Stomach (tissue), 9 donors: ENCODE results near the gene MAGI1. TPM values are rescaled to one million over a fixed set of nuclear protein-coding genes. Genes with fewer than 3 reads are reported as not detected.

Source experiments
- DNase-seq, 2 donors: peaks; one replicate each; pipeline versions ENCODE4 v3.0.0 to v3.0.0-alpha.2; 2013 to 2019
- H3K27ac ChIP-seq, 5 donors: fragments of 200-600 bp in 4 of 5; sonication (generic) in 4 of 5; one replicate each; pipeline ENCODE4 v1.5.1; 2013 to 2019; ENCODE audit warnings: mild to moderate bottlenecking in 1 of 5, moderate library complexity in 1 of 5
- H3K27me3 ChIP-seq, 3 donors: fragments of 200-600 bp; sonication (generic); one replicate each; pipeline ENCODE4 v1.5.1; 2017 to 2019; ENCODE audit warnings: mixed run types in 1 of 3
- H3K36me3 ChIP-seq, 4 donors: fragments of 200-600 bp; sonication (generic); 1 replicate in 3 of 4; 2 replicates in 1 of 4; pipeline ENCODE4 v1.5.1; 2016 to 2019
- H3K4me1 ChIP-seq, 4 donors: fragments of 200-600 bp; sonication (generic); one replicate each; pipeline ENCODE4 v1.5.1; 2016 to 2019
- H3K4me3 ChIP-seq, 4 donors: fragments of 200-600 bp; sonication (generic) in 3 of 4; one replicate each; pipeline ENCODE4 v1.5.1; 2016 to 2019; ENCODE audit warnings: mild to moderate bottlenecking in 1 of 4
- H3K9me3 ChIP-seq, 4 donors: fragments of 200-600 bp; sonication (generic); one replicate each; pipeline ENCODE4 v1.5.1; 2016 to 2019
- CTCF ChIP-seq, 7 experiments: fragments of 450-650 bp in 4 of 7; fragments of 200-600 bp in 3 of 7; sonication (generic) in 3 of 7; IDR thresholded peaks; one replicate each; pipeline ENCODE4 v1.5.1; 2016 to 2019; ENCODE audit warnings: antibody characterized with exemption in 7 of 7, control low read depth in 2 of 7, mild to moderate bottlenecking in 1 of 7
- EP300 ChIP-seq: sonication (generic); formaldehyde crosslinking; IDR thresholded peaks from one replicate; pipeline ENCODE4 v1.6.1; 2017; ENCODE audit warnings: antibody characterized with exemption
- POLR2A ChIP-seq, 4 donors: fragments of 450-650 bp; IDR thresholded peaks; one replicate each; pipeline ENCODE4 v1.6.1; 2016; ENCODE audit warnings: antibody characterized with exemption in 4 of 4, control low read depth in 2 of 4, mild to moderate bottlenecking in 1 of 4, moderate library complexity in 1 of 4
- POLR2AphosphoS5 ChIP-seq, 3 donors: sonication (generic); formaldehyde crosslinking; IDR thresholded peaks; one replicate each; pipeline ENCODE4 v1.6.1; 2016; ENCODE audit warnings: antibody characterized with exemption in 3 of 3
- WGBS, 5 donors: extraction: QIAGEN DNeasy Blood & Tissue Kit in 3 of 5; methylation state at CpG; one replicate each; pipeline versions ENCODE4 v1.1.5 to v1.1.7; 2013 to 2018; 5-methylcytosine and 5-hydroxymethylcytosine counted together
- intact Hi-C: fragments of 100-400 bp; cut with DNase I; formaldehyde crosslinking; loops from one replicate; pipeline ENCODE4 v1.15.1; 2023; ENCODE audit warnings: low total_unique reads
- polyA plus RNA-seq, 3 donors: library from polyadenylated mRNA; stranded (reverse); fragments of 200-250 nt; gene quantifications; one replicate each; pipeline ENCODE4 v1.2.3, GENCODE V29; 2013
- total RNA-seq, 5 donors: library from RNA; depleted of rRNA; stranded (reverse); fragments of >200 nt; gene quantifications; one replicate each; pipeline versions ENCODE4 v1.1.0 to v1.2.3, GENCODE V29; 2014 to 2016
- donor health status: healthy with polysubstance abuse.
- donor health status: Bipolar disorder and iron deficiency.
- donor health status: healthy.

MAGI1 gene
- total and polyA plus RNA-seq, 8 donors, result 5.7 to 237 (median 84.8) TPM

GRCh38 chr3:65810302-65810701 is 228.4 kb downstream of the MAGI1 start:
- no peaks in the 10 kb centered on the region for H3K9me3 ChIP-seq
- TF ChIP-seq POLR2AphosphoS5 (IDR thresholded peaks at IDR 0.05) (no peak), POLR2A (IDR thresholded peaks at IDR 0.05) (no peak), EP300 (no peak), CTCF (IDR thresholded peaks at IDR 0.05) (no peak)
- intact Hi-C loops, result no loop called here
- H3K4me3 ChIP-seq, result no peak overlapping the region
- 83 to 96% (median 93%) methylated on average over 7 of the region's 7 CpGs for WGBS, 5 donors
- DNase-seq, result no peak
- no peak overlapping the region for H3K27ac ChIP-seq
- H3K4me1 ChIP-seq, result peaks cover 0 to 5% (median 2%) of the 10 kb centered on the region in 4 donors
- no peaks in the 10 kb centered on the region for H3K36me3 ChIP-seq
- H3K27me3 ChIP-seq, result no peaks in the 10 kb centered on the region

DNA sequence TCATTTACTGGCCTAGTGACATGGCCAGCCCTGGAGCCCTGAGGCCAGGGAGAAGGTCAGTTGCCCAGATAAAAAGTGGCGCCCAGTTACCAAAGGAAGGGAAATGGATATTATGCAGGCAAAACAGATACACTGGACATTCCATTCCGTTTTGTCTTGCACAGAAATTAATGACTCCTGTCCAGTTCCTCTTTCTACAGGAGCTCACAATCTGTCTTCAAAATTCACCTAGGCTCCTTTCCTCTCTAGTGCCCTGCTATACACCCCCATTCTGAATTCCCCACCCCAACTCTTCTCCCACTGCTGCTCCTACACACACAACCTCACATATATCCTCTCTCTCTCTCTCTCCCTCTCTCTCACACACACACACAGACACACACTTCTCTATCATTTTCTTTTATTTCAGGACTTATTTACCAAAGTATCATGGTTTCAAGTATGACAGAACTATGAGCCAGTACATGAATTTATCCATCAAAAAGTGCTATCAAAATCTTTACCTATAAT is 229.0 kb downstream of the MAGI1 start:
- no peak for DNase-seq
- intact Hi-C loops, result no loop called here
- peaks cover 0 to 5% (median 0%) of the 10 kb centered on the region in 4 donors for H3K4me1 ChIP-seq
- whole genome bisulfite sequencing, 5 donors, result 68 to 88% (median 79%) methylated on average over 2 of the region's 2 CpGs
- TF ChIP-seq CTCF (IDR thresholded peaks at IDR 0.05), result no peak
- no peak for TF ChIP-seq POLR2AphosphoS5 (IDR thresholded peaks at IDR 0.05)
- TF ChIP-seq EP300, result no peak
- no peak for TF ChIP-seq POLR2A (IDR thresholded peaks at IDR 0.05)
- no peaks in the 10 kb centered on the region for H3K27me3 ChIP-seq
- no peaks in the 10 kb centered on the region for H3K9me3 ChIP-seq
- H3K27ac ChIP-seq, result no peak overlapping the region
- H3K4me3 ChIP-seq, result no peak overlapping the region
- H3K36me3 ChIP-seq, result no peaks in the 10 kb centered on the region

DNA sequence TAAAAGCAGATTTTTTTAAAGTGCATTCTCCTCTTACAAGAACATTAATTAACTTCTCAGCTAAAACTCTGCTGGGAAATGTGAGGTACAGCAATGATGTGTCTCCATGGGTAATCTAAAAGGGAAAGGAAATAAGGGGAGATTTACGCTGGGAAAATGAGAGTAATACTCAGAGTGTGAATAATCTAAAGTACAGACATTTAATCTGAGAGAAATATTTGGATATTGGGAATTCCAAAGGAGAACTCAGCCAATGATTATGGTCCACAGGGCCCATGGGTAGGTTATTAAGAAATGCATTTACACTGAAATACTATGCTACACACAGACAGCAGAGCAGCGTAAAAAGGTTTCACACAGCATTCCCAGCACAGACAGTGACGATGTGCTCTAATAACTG is 229.9 kb downstream of the MAGI1 start:
- no peak for DNase-seq
- Histone ChIP-seq H3K4me3 (no peak overlapping the region), H3K4me1 (peaks cover 0 to 5% (median 0%) of the 10 kb centered on the region in 4 donors), H3K36me3 (no peaks in the 10 kb centered on the region), H3K9me3 (no peaks in the 10 kb centered on the region), H3K27me3 (no peaks in the 10 kb centered on the region), H3K27ac (no peak overlapping the region)
- WGBS, 5 donors, result 71 to 97% (median 93%) methylated on average over 3 of the region's 3 CpGs
- TF ChIP-seq EP300 (no peak), CTCF (IDR thresholded peaks at IDR 0.05) (no peak)
- intact Hi-C loops, result no loop called here

DNA sequence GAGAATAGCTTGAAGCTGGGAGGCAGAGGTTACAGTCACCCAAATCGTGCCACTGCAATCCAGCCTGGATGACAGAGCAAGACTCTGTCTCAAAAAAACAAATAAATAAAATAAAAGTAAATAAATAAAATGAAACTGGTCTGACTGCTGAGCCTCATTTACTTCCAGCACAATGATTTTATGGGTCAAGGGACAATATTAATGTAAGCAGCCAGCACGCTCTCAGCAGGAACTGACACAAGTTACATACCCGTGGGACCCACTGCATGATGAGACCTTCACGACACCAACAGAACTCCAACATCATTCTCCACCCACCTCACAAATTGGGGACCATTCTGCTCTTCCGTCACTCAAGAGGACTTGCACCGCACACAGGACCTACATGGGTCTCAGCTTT is 230.3 kb downstream of the MAGI1 start:
- WGBS, 5 donors, result 66 to 83% (median 79%) methylated on average over 6 of the region's 6 CpGs
- Histone ChIP-seq H3K9me3 (no peaks in the 10 kb centered on the region), H3K36me3 (no peaks in the 10 kb centered on the region), H3K4me1 (peaks cover 0 to 5% (median 0%) of the 10 kb centered on the region in 4 donors), H3K27ac (no peak overlapping the region), H3K4me3 (no peak overlapping the region), H3K27me3 (no peaks in the 10 kb centered on the region)
- TF ChIP-seq POLR2A (IDR thresholded peaks at IDR 0.05) (no peak), POLR2AphosphoS5 (IDR thresholded peaks at IDR 0.05) (no peak), CTCF (IDR thresholded peaks at IDR 0.05) (no peak), EP300 (no peak)
- intact Hi-C loops, result no loop called here
- no peak for DNase-seq
